HEK293T (cell line): ENCODE results near the gene GTSF1L.

ENCODE experiments used
- ARNT ChIP-seq: fragments of 450-650 bp; IDR thresholded peaks from 2 replicates; pipeline ENCODE4 v1.6.1; 2017; ENCODE audit warnings: mild to moderate bottlenecking
- BHLHE40 ChIP-seq: fragments of 450-650 bp; IDR thresholded peaks from 2 replicates; pipeline ENCODE4 v1.6.1; 2016; ENCODE audit warnings: mild to moderate bottlenecking, moderate library complexity, borderline replicate concordance
- ELF4 ChIP-seq: fragments of 450-650 bp; IDR thresholded peaks from 2 replicates; pipeline ENCODE4 v1.6.1; 2017; ENCODE audit warnings: antibody characterized with exemption
- FOXM1 ChIP-seq: fragments of 450-650 bp; IDR thresholded peaks from 2 replicates; pipeline ENCODE4 v1.6.1; 2017; ENCODE audit warnings: mild to moderate bottlenecking, borderline replicate concordance
- L3MBTL2 ChIP-seq: fragments of 450-650 bp; conservative IDR thresholded peaks from 2 replicates; pipeline ENCODE4 v1.6.1; 2016; ENCODE audit warnings: mild to moderate bottlenecking
- SUZ12 ChIP-seq: fragments of 450-650 bp; IDR thresholded peaks from 2 replicates; pipeline ENCODE4 v1.6.1; 2016; ENCODE audit warnings: mild to moderate bottlenecking

DNA sequence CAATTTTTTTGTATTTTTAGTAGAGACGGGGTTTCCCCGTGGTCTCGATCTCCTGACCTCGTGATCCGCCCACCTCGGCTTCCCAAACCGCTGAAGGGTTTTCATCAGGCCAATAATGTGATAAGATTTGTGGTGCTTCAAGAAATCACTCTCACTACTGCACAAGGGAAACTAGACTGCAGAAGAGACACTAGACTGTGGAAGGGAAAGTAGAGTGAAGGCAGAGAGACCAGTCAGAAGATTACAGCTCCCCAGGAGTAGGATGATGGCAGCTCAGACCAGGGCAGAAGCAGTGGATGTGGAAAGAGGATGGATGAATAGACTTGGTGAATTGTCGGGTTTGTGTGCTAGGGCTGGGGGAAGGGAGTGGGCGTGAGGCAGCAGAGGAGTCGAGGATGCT lies 48.0 kb upstream of the GTSF1L start:
- TF ChIP-seq ELF4 (no peak), BHLHE40 (no peak), SUZ12 (no peak), L3MBTL2 (no peak), ARNT (no peak), FOXM1 (no peak)
